ENCODE data around the gene NFYC. TPM values are rescaled to one million over a fixed set of nuclear protein-coding genes. Genes with fewer than 3 reads are reported as not detected.
"Not testable (repeated sequence)": the region's sequence is repeated elsewhere in the genome, so short reads cannot be mapped to it uniquely, and the experiment has no call there.

The NFYC gene
- total and polyA plus RNA-seq, 2 experiments from 2014 or later, result 36.2 to 42.7 TPM

GRCh38 chr1:40727662-40728061 is 36.2 kb downstream of the NFYC start:
- H3K4me2 ChIP-seq; H3K36me3 ChIP-seq (ENCODE audit: insufficient read depth); H3K4me3 Mint-ChIP-seq; H3K4me3 ChIP-seq; H3K27me3 ChIP-seq (ENCODE audit: insufficient read depth); H3K27ac ChIP-seq (ENCODE audit: low read depth); H2AFZ ChIP-seq; H3K9me2 ChIP-seq (ENCODE audit: insufficient read depth); H3K27ac Mint-ChIP-seq; H3K9me3 Mint-ChIP-seq; DNase-seq (ENCODE audit: low spot score); H3K27me3 Mint-ChIP-seq (ENCODE audit: insufficient read depth, low read depth, poor library complexity); ATAC-seq; H3F3A ChIP-seq (replicated peaks; ENCODE audit: low read depth): not testable (repeated sequence)
- H3K4me1 ChIP-seq (ENCODE audit: insufficient read depth), result peaks cover 12% of the 10 kb centered on the region
- Mint-ChIP-seq H3K4me1 (peaks cover 21% of the 10 kb centered on the region), H3K36me3 (ENCODE audit: low read depth) (peaks cover 16% of the 10 kb centered on the region; the same call in 2 of the 3 replicates)
- peaks cover 100% of the 10 kb centered on the region for H3K79me2 ChIP-seq (replicated peaks; ENCODE audit: insufficient read depth)
- H4K20me1 ChIP-seq (replicated peaks; ENCODE audit: insufficient read depth), result peaks cover 40% of the 10 kb centered on the region

DNA sequence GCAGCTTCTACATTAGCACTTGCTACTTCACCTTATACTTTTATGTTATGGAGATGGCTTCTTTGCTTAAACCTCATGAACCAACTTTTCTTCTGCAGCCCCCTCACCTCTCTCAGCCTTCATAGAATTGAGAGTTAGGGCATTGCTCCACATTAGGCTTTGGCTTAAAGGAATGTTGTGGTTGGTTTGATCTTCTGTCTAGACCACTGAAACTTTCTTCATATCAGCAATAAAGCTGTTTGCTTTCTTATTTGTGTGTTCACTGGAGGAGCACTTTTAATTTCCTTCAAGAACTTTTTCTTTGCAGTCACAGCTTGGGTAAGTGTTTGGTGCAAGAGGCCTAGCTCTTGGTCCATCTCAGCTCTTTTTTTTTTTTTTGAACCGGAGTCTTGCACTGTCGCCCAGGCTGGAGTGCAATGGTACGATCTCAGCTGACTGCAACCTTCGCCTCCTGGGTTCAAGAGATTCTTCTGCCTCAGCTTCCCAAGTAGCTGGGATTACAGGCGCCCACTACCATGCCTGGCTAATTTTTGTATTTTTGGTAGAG is 37.9 kb downstream of the NFYC start:
- not testable (repeated sequence) for H3K4me3 ChIP-seq; H3K4me2 ChIP-seq; H3F3A ChIP-seq (replicated peaks; ENCODE audit: low read depth); H3K9me3 Mint-ChIP-seq; DNase-seq (ENCODE audit: low spot score); H3K27ac ChIP-seq (ENCODE audit: low read depth); H3K4me3 Mint-ChIP-seq; H3K9me2 ChIP-seq (ENCODE audit: insufficient read depth); H2AFZ ChIP-seq; H3K36me3 ChIP-seq (ENCODE audit: insufficient read depth); H3K27me3 ChIP-seq (ENCODE audit: insufficient read depth); H3K27me3 Mint-ChIP-seq (ENCODE audit: insufficient read depth, low read depth, poor library complexity); H3K36me3 Mint-ChIP-seq (ENCODE audit: low read depth); H3K27ac Mint-ChIP-seq; ATAC-seq
- H3K4me1 Mint-ChIP-seq, result peaks cover 20% of the 10 kb centered on the region
- peaks cover 41% of the 10 kb centered on the region for H4K20me1 ChIP-seq (replicated peaks; ENCODE audit: insufficient read depth)
- H3K4me1 ChIP-seq (ENCODE audit: insufficient read depth), result peaks cover 17% of the 10 kb centered on the region
- peaks cover 100% of the 10 kb centered on the region for H3K79me2 ChIP-seq (replicated peaks; ENCODE audit: insufficient read depth)

DNA sequence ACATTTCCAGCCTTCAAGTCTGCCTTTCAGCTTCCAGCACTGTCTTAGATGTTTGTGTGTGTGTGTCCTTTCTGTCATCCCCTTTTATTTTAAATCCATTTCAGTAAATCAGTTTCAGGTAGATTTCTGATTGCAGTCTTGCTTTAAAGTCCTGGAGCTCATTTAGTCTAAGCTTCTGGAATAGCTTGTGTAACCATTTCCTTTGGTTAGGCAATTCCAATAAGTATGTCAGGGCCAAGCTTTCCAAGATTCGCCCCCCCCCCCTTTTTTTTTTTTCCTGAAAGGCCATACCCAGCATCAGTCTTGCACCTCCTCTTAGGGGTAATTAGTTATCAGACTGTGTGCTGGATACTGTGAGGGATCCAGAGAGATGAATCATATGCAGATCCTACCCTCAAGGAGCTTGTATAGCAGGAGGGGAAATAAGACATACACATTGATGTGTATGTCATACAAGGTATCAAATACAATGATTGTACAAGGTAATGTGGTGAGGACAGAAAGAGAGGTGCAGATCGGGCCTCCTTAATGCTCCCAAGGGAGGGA is 41.3 kb downstream of the NFYC start:
- H3K27ac Mint-ChIP-seq, result peak overlapping the region; percentile 41; the same call in 1 of the 2 replicates
- no peak for DNase-seq (ENCODE audit: low spot score)

More for the DNA sequence above, 41.3 kb downstream of the NFYC start:
- Mint-ChIP-seq H3K4me3 (peak overlapping the region; percentile 55), H3K27me3 (ENCODE audit: insufficient read depth, low read depth, poor library complexity) (peaks cover 3% of the 10 kb centered on the region), H3K9me3 (no peaks in the 10 kb centered on the region), H3K36me3 (ENCODE audit: low read depth) (peaks cover 7% of the 10 kb centered on the region; the same call in 2 of the 3 replicates), H3K4me1 (peaks cover 30% of the 10 kb centered on the region)
- no peaks in the 10 kb centered on the region for H3K27me3 ChIP-seq (ENCODE audit: insufficient read depth)
- peaks cover 98% of the 10 kb centered on the region for H3K79me2 ChIP-seq (replicated peaks; ENCODE audit: insufficient read depth)
- H3F3A ChIP-seq (replicated peaks; ENCODE audit: low read depth), result no peaks in the 10 kb centered on the region
- peaks cover 22% of the 10 kb centered on the region for H3K4me1 ChIP-seq (ENCODE audit: insufficient read depth)
- no peaks in the 10 kb centered on the region for H3K36me3 ChIP-seq (ENCODE audit: insufficient read depth)
- no peak overlapping the region for H2AFZ ChIP-seq
- no peak for ATAC-seq
- H3K27ac ChIP-seq (ENCODE audit: low read depth), result no peak overlapping the region
- H4K20me1 ChIP-seq (replicated peaks; ENCODE audit: insufficient read depth), result peaks cover 24% of the 10 kb centered on the region
- peak overlapping the region; percentile 48 for H3K4me2 ChIP-seq
- TF ChIP-seq, protein P1, sequence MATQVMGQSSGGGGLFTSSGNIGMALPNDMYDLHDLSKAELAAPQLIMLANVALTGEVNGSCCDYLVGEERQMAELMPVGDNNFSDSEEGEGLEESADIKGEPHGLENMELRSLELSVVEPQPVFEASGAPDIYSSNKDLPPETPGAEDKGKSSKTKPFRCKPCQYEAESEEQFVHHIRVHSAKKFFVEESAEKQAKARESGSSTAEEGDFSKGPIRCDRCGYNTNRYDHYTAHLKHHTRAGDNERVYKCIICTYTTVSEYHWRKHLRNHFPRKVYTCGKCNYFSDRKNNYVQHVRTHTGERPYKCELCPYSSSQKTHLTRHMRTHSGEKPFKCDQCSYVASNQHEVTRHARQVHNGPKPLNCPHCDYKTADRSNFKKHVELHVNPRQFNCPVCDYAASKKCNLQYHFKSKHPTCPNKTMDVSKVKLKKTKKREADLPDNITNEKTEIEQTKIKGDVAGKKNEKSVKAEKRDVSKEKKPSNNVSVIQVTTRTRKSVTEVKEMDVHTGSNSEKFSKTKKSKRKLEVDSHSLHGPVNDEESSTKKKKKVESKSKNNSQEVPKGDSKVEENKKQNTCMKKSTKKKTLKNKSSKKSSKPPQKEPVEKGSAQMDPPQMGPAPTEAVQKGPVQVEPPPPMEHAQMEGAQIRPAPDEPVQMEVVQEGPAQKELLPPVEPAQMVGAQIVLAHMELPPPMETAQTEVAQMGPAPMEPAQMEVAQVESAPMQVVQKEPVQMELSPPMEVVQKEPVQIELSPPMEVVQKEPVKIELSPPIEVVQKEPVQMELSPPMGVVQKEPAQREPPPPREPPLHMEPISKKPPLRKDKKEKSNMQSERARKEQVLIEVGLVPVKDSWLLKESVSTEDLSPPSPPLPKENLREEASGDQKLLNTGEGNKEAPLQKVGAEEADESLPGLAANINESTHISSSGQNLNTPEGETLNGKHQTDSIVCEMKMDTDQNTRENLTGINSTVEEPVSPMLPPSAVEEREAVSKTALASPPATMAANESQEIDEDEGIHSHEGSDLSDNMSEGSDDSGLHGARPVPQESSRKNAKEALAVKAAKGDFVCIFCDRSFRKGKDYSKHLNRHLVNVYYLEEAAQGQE (IDR thresholded peaks at IDR 0.05; ENCODE audit: unreplicated experiment), result no peak
- TF ChIP-seq CREB1 (CRISPR knock-in tag; IDR thresholded peaks at IDR 0.05; ENCODE audit: low read depth) (no peak), STAT1 (IDR thresholded peaks at IDR 0.05; ENCODE audit: unreplicated experiment) (no peak), NANOG (IDR thresholded peaks at IDR 0.05; ENCODE audit: borderline replicate concordance) (no peak)
- TF ChIP-seq, protein P2, sequence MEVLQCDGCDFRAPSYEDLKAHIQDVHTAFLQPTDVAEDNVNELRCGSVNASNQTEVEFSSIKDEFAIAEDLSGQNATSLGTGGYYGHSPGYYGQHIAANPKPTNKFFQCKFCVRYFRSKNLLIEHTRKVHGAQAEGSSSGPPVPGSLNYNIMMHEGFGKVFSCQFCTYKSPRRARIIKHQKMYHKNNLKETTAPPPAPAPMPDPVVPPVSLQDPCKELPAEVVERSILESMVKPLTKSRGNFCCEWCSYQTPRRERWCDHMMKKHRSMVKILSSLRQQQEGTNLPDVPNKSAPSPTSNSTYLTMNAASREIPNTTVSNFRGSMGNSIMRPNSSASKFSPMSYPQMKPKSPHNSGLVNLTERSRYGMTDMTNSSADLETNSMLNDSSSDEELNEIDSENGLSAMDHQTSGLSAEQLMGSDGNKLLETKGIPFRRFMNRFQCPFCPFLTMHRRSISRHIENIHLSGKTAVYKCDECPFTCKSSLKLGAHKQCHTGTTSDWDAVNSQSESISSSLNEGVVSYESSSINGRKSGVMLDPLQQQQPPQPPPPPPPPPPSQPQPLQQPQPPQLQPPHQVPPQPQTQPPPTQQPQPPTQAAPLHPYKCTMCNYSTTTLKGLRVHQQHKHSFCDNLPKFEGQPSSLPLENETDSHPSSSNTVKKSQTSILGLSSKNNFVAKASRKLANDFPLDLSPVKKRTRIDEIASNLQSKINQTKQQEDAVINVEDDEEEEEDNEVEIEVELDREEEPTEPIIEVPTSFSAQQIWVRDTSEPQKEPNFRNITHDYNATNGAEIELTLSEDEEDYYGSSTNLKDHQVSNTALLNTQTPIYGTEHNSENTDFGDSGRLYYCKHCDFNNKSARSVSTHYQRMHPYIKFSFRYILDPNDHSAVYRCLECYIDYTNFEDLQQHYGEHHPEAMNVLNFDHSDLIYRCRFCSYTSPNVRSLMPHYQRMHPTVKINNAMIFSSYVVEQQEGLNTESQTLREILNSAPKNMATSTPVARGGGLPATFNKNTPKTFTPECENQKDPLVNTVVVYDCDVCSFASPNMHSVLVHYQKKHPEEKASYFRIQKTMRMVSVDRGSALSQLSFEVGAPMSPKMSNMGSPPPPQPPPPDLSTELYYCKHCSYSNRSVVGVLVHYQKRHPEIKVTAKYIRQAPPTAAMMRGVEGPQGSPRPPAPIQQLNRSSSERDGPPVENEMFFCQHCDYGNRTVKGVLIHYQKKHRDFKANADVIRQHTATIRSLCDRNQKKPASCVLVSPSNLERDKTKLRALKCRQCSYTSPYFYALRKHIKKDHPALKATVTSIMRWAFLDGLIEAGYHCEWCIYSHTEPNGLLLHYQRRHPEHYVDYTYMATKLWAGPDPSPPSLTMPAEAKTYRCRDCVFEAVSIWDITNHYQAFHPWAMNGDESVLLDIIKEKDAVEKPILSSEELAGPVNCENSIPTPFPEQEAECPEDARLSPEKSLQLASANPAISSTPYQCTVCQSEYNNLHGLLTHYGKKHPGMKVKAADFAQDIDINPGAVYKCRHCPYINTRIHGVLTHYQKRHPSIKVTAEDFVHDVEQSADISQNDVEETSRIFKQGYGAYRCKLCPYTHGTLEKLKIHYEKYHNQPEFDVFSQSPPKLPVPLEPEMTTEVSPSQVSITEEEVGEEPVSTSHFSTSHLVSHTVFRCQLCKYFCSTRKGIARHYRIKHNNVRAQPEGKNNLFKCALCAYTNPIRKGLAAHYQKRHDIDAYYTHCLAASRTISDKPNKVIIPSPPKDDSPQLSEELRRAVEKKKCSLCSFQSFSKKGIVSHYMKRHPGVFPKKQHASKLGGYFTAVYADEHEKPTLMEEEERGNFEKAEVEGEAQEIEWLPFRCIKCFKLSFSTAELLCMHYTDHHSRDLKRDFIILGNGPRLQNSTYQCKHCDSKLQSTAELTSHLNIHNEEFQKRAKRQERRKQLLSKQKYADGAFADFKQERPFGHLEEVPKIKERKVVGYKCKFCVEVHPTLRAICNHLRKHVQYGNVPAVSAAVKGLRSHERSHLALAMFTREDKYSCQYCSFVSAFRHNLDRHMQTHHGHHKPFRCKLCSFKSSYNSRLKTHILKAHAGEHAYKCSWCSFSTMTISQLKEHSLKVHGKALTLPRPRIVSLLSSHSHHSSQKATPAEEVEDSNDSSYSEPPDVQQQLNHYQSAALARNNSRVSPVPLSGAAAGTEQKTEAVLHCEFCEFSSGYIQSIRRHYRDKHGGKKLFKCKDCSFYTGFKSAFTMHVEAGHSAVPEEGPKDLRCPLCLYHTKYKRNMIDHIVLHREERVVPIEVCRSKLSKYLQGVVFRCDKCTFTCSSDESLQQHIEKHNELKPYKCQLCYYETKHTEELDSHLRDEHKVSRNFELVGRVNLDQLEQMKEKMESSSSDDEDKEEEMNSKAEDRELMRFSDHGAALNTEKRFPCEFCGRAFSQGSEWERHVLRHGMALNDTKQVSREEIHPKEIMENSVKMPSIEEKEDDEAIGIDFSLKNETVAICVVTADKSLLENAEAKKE (CRISPR knock-in tag; IDR thresholded peaks at IDR 0.05), result no peak
- H3K9me2 ChIP-seq (ENCODE audit: insufficient read depth), result no peaks in the 10 kb centered on the region
- H3K4me3 ChIP-seq, result peak overlapping the region; percentile 27; the same call in 1 of the 2 replicates

All from GM23338 (cell line).